Measurements from ENCODE around the gene FOXK1.

The FOXK1 gene

GRCh38 chr7:4745971-4746919 is 64.2 kb downstream of the FOXK1 start:
- DNase-seq: peak; percentile 38

- DNase-seq: no peak
Measured at GRCh38 chr7:4747013-4747412, 64.9 kb downstream of the FOXK1 start.

GRCh38 chr7:4747746-4748145 is 65.7 kb downstream of the FOXK1 start:
- no peak for DNase-seq

DNA sequence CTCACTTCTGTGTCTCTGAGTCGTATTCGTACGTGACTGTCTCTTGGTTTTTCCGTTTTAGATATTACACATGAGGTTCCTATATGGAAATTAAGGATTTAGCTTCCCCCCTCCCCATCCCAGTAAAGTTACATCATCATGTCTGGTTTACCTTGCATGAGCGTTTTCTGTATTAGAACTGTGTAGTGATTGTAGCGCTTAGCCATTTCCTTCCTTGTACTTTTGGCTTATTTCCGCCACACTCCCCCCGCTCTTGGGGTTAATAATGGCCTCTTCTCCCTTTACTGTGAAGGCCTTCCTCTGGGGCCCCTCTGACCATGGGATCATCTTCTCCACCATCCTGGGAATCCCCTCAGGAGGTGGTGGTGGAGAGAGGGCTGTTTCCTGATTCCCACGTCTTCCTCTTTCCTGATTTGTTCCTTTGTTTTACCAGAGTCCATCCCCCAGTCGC is 66.2 kb downstream of the FOXK1 start:
- DNase-seq: peak; percentile 25

DNA sequence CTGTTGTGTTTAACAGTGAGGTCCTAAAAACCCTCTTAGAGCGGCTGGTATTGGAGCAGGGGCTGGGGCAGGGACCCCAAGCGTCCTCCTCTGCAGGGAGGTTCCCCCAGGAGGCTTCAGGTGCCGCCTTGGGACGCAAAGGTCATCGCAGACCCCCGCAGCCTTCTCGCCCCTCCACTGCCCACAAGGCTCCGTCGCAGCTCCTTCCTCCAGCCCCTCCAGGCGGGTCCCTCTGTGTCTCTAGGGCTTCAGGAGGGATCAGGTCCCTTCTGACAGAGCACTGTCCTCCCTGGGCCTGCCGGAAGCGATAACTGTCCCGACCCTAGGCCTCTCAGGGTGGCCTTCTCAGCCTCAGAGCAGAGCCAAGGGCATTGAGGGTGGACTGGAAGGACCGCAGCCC is 67.3 kb downstream of the FOXK1 start:
- no peak for DNase-seq

- DNase-seq: no peak
Measured at GRCh38 chr7:4749798-4750197, 67.7 kb downstream of the FOXK1 start.

- DNase-seq: no peak
Measured at GRCh38 chr7:4751398-4751947, 69.4 kb downstream of the FOXK1 start.

DNA sequence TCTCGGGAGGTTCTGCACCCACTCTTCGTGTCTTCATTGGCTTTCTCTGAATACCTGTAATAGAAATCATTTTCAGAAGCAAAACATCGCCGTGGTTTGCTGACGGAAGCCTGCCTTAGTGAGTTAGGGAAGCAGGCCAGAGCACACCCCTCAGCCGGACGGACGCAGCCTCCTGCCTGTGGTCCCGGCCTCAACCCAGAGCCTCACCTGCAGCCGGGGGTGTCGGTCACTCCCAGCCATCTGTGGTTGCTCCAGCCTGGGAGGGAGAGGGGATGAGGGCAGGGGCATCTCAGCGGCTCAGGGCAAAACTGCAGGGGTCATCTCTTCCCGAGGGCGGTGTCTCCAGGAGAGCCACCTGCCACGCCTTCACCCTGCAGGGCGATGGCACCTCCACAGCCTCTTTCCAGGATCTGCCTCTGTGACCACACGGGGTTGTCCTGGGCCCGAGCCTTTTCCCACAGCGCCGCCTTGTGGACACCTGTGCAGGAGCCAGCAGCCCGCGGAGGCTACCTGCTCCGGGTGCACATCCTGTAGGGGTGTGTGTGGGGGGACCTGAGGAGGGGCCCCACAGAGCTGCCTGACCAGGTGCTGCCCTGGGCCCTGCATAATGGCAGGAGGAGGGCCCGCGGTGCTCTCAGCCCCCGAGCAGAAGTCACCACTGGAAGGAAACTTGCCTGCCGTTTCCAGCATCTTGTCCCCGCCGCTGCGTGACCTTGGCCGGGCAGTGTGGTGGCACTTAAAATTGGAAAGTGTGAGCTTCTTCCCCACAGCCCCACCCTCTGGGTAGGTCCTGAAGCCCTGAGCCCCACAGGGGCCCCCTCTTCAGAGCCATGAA is 71.7 kb downstream of the FOXK1 start:
- DNase-seq: peak; percentile 78

GRCh38 chr7:4754433-4755010 is 72.4 kb downstream of the FOXK1 start:
- DNase-seq: no peak

DNA sequence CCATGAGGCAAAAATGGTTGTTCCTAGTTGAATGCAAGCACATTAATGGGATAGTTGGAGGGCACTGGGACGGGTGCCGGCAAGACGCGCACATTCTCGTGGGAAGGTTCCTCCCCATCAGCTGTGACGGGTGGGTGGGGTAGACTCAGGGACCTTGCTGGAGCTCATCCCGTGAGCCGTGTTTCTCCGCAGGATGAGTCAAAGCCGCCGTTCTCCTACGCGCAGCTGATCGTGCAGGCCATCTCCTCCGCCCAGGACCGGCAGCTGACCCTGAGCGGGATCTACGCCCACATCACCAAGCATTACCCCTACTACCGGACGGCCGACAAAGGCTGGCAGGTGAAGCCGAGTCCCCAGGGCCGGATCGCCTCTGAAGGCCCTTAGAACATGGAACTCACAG is 73.0 kb downstream of the FOXK1 start:
- no peak for DNase-seq

- DNase-seq: no peak
Measured at GRCh38 chr7:4758111-4758510, 76.0 kb downstream of the FOXK1 start.

DNA sequence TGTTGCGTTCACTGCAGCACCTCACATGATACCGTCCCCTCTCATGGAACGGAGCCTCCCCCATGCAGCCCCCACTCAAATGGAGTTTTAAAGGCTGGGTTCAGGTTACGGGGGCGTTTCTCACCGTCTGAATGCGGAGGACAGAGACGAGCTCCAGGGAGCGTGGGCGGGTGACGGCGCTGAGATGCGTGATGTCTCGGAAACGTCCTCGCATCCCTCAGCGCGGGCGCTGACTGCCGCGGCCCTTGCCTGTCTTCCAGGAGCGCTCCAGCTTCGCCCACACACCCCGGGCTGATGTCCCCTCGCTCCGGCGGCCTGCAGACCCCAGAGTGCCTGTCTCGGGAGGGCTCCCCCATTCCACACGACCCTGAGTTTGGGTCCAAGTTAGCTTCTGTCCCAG is 76.7 kb downstream of the FOXK1 start:
- DNase-seq: no peak

DNA sequence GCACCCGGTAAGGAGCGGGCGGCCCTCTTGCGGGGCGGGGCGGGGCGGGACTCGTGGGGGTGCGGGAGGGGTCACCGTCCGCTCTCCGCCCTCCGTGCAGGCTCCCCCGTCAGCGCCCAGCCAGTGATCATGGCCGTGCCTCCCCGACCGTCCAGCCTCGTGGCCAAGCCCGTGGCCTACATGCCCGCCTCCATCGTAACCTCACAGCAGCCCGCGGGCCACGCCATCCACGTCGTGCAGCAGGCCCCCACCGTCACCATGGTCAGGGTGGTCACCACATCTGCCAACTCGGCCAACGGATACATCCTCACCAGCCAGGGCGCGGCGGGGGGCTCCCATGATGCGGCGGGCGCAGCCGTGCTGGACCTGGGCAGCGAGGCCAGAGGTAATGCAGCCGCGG is 77.1 kb downstream of the FOXK1 start:
- no peak for DNase-seq

GRCh38 chr7:4760952-4761351 is 78.9 kb downstream of the FOXK1 start:
- DNase-seq: no peak

- DNase-seq: no peak
Measured at GRCh38 chr7:4762121-4763055, 80.3 kb downstream of the FOXK1 start.

DNA sequence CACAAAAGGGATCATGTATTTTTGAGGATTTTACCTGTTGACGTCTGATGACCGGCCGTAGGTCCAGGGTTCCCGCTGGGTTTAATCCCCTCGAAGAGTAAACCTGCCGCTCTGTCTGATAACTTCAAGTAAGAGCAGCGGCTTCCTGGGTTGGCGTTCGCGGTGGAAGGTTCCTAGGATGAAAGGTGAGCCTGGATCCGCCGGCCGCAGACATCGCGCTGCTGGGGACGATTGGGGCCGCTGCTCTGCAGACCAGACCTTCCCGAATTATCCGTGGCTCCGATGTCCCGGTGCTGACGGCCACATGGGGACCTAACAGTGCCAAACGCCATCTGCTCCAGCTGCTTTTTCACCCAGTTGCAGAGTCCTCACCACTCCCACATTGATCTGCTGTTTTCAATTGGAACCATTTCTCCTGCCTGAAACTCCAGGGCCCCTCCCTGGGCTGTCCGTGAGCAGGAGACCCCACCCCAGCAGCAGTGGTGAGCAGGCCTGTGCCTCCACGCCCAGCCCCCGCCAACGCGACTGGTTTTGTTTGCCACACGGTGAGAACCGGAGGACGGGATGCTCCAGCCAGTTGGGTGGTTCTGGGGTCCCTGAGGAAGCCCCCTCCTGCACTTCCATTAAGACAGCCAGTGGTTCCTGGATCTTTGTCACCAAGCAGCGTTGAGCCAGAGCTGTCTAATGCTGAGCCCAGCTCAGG is 81.1 kb downstream of the FOXK1 start:
- DNase-seq: no peak

GRCh38 chr7:4763794-4764185 is 81.7 kb downstream of the FOXK1 start:
- DNase-seq: no peak

DNA sequence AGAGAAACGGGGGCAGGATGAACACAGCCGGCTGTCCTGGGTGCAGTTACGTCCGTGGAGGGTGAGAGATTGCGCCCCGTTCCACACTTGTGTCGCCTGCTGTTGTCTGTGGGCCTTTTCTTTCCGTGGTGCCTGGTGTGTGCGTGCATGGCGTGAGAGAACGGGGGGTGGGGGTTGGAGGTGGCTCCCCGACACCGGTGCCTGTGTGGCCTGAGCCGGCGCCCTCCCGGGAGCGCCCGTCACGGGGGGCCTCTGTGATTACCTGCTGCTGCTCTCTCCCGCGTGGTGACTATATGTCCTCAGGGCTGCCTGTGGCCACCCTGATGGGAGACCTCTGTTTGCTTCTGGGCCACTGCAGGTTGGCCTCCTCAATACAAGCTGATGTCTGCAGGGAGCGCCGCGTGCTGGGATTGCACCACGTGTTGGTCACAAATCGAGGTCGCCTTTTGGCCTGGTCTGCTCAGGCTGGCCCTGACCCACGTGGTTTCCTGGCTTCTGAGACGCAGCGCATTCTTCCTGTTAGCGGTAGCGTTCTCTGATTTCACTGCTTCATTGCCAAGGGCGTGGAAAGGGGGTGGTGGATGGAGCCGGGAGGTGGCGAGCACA is 82.4 kb downstream of the FOXK1 start:
- peak; percentile 25 for DNase-seq

DNA sequence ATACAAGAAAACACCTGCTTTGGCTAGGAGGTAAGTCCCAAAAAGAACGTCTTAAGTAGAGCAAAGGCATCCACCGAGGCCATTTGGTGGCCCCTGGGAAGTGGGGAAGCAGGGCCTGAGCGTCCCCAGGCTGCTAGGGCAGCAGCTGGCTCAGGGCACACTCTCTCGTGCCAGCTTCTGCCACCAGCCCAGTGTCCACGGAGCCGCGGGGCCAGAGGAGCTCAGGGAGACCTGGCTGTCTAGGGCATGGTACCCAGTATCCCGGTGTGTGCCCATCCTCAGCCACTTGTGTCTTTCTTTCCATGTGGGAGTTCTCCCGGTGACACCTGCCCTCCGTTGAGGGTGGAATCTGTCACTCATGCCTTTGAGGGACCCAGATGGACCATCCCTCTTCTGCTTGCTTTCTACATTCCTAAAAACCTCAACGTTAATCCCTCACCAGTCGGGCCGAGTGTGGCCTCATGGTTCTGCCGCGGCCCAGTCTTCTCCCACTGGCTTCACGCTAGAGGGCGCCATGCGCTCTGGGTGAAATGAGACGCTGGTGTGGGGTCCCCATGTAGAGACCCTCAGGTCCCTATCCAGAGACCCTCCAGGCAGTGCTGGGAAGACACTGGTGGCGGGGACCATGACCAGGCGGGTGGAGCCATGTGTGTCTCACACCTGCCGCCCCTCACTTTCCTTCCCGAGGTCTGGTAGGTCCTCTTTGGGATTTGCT is 83.8 kb downstream of the FOXK1 start:
- DNase-seq: no peak

All from femur (tissue), 1 donor.